GM12878 (cell line): Measurements from ENCODE around the gene SPAG6. TPM values are rescaled to one million over a fixed set of nuclear protein-coding genes. Genes with fewer than 3 reads are reported as not detected.

ENCODE experiments used
- ATAC-seq: fragments of 200-7000 bp; cut with Tn5 transposase; 3 replicates; pipeline ENCODE4 v1.9.1; 2020; ENCODE audit warnings: mild to moderate bottlenecking, moderate library complexity
- BruUV-seq: library from RNA; stranded (reverse); fragments of 400-500 nt; replicated peaks from 2 replicates; lab custom pipeline; 2021; lab: Mats Ljungman, UMichigan
- CTCF ChIA-PET: fragments of 300-600 bp; sonication (Branson Sonifier 250); formaldehyde crosslinking; extraction: SDS; loops from one replicate; lab custom pipeline; 2021; ENCODE audit warnings: inconsistent platforms; lab: Yijun Ruan, JAX
- POLR2A ChIA-PET: fragments of 350-600 bp; formaldehyde crosslinking; extraction: SDS; loops from one replicate; lab custom pipeline; 2021; ENCODE audit warnings: inconsistent platforms; lab: Charles Lee
- RAD21 ChIA-PET: fragments of 300-600 bp; sonication (Branson Sonifier 250); formaldehyde crosslinking; loops from one replicate; lab custom pipeline; 2023; ENCODE audit warnings: antibody characterized with exemption; ENCODE audit not compliant: unreplicated experiment; lab: Charles Lee
- SMC1A ChIA-PET: fragments of 300-600 bp; sonication (Branson Sonifier 250); formaldehyde crosslinking; loops from one replicate; lab custom pipeline; 2023; ENCODE audit not compliant: unreplicated experiment, uncharacterized antibody; lab: Charles Lee
- DNase-seq: peaks from one replicate; pipeline ENCODE4 v3.0.0-alpha.2; 2011; ENCODE audit warnings: low read depth, low spot score
- FAIRE-seq: peaks from 3 replicates; lab custom pipeline; 2011; peaks lifted over from hg19 to GRCh38; lab: Jason Lieb, UNC
- H2AFZ ChIP-seq: 2 replicates; pipeline ENCODE4 v1.6.0; 2011; ENCODE audit warnings: low read depth, low read length, control low read depth; ENCODE audit not compliant: control insufficient read depth
- H3K27ac ChIP-seq: 2 replicates; pipeline ENCODE4 v1.5.1; 2011; ENCODE audit warnings: control low read depth; ENCODE audit not compliant: control insufficient read depth, insufficient read depth
- H3K27me3 ChIP-seq, 2 experiments: replicated peaks in 1 of 2; 2 replicates each; pipeline versions ENCODE4 v1.6.0 to v1.6.1; 2011; ENCODE audit warnings: low read length in 1 of 2; ENCODE audit not compliant: control insufficient read depth in 2 of 2, insufficient read depth in 2 of 2
- H3K36me3 ChIP-seq, 2 experiments: 2 replicates each; pipeline ENCODE4 v1.5.1; 2011; ENCODE audit warnings: low read length in 1 of 2; ENCODE audit not compliant: control insufficient read depth in 2 of 2, insufficient read depth in 2 of 2
- H3K4me1 ChIP-seq: 2 replicates; pipeline ENCODE4 v1.6.1; 2011; ENCODE audit warnings: mild to moderate bottlenecking, low read length, moderate library complexity, mixed read lengths; ENCODE audit not compliant: control insufficient read depth, insufficient read depth
- H3K4me2 ChIP-seq: 2 replicates; pipeline ENCODE4 v1.6.0; 2011; ENCODE audit warnings: control low read depth; ENCODE audit not compliant: control insufficient read depth, insufficient read depth
- H3K4me3 ChIP-seq: fragments of 200-600 bp; sonication (generic); 2 replicates; pipeline ENCODE4 v1.5.1; 2016
- H3K79me2 ChIP-seq: 2 replicates; pipeline ENCODE4 v1.6.0; 2011; ENCODE audit warnings: low read length; ENCODE audit not compliant: control insufficient read depth, insufficient read depth
- H3K9ac ChIP-seq: 2 replicates; pipeline ENCODE4 v1.8.0; 2011; ENCODE audit warnings: low read length, control low read depth, mixed read lengths; ENCODE audit not compliant: control insufficient read depth, insufficient read depth
- H3K9me3 ChIP-seq: replicated peaks from 3 replicates; pipeline ENCODE4 v1.5.1; 2011; ENCODE audit warnings: mild to moderate bottlenecking, low read length; ENCODE audit not compliant: control insufficient read depth, insufficient read depth
- H4K20me1 ChIP-seq: 2 replicates; pipeline ENCODE4 v1.6.0; 2011; ENCODE audit not compliant: control insufficient read depth, insufficient read depth
- ATF7 ChIP-seq: fragments of 450-650 bp; IDR thresholded peaks from 2 replicates; pipeline ENCODE4 v1.6.1; 2016; ENCODE audit warnings: low read depth, mild to moderate bottlenecking
- CREM ChIP-seq: IDR thresholded peaks from 2 replicates; pipeline ENCODE4 v1.6.1; 2014; ENCODE audit warnings: antibody characterized with exemption, low read depth
- MLLT1 ChIP-seq: fragments of 450-650 bp; IDR thresholded peaks from 2 replicates; pipeline ENCODE4 v1.6.1; 2016; ENCODE audit warnings: mild to moderate bottlenecking
- SPI1 ChIP-seq: IDR thresholded peaks from 2 replicates; pipeline ENCODE4 v1.6.1; 2011; ENCODE audit warnings: low read depth, mild to moderate bottlenecking, low read length, moderate library complexity, borderline replicate concordance; ENCODE audit not compliant: insufficient read depth
- TCF7 ChIP-seq: IDR thresholded peaks from 2 replicates; pipeline ENCODE4 v1.6.1; 2014; ENCODE audit warnings: antibody characterized with exemption, borderline replicate concordance
- WGBS: methylation state at CpG from one replicate; pipeline ENCODE4 v1.1.6; 2016; ENCODE audit warnings: low lambda C conversion rate; ENCODE audit not compliant: insufficient replicate concordance, insufficient coverage; ENCODE audit errors: missing lambda C conversion rate; 5-methylcytosine and 5-hydroxymethylcytosine counted together
- in situ Hi-C: fragments of 300-500 bp; cut with MboI; formaldehyde crosslinking; loops from 9 replicates; pipeline ENCODE4 v1.14.3; 2018; ENCODE audit warnings: mixed read lengths
- intact Hi-C: fragments of 100-400 bp; cut with micrococcal nuclease; formaldehyde crosslinking; loops from one replicate; pipeline ENCODE4 v1.14.2; 2022; ENCODE audit not compliant: unreplicated experiment
- polyA plus RNA-seq, 11 experiments: library from polyadenylated mRNA; depleted of rRNA in 4 of 11; unstranded in 6 of 11; stranded (reverse) in 5 of 11; fragments of >200 nt; fragmentation: Nextera tagmentation in 4 of 11; fragmentation: Illumina TruSeq in 1 of 11; extraction: Ambion mirVana in 4 of 11; extraction: Trizol in 1 of 11; gene quantifications; 1 replicate in 1 of 11; 2 replicates in 10 of 11; pipeline versions ENCODE4 v1.2.1 to v1.2.3, GENCODE V29; 2011 to 2016; ENCODE audit warnings: inconsistent platforms in 2 of 11, missing spikeins in 2 of 11, low read depth in 1 of 11
- total RNA-seq, 4 experiments: library from RNA; depleted of rRNA in 3 of 4; stranded (reverse); fragments of >200 nt in 3 of 4; fragmentation: Illumina TruSeq in 1 of 4; extraction: Trizol in 1 of 4; gene quantifications; 2 replicates each; pipeline versions ENCODE4 v1.2.1 to v1.2.3, GENCODE V29; 2013 to 2021

SPAG6 gene
- total and polyA plus RNA-seq, 10 of the 15 experiments (the other 5 are each of a cell fraction or from before 2014, with no cell fraction given): 0.13 to 0.99 (median 0.40) TPM; not detected in 1

GRCh38 chr10:22365233-22365632 is 19.9 kb downstream of the SPAG6 start:
- Histone ChIP-seq H3K9me3 (no peaks in the 10 kb centered on the region), H3K9ac (no peak overlapping the region), H4K20me1 (no peaks in the 10 kb centered on the region), H3K4me3 (no peak overlapping the region), H3K79me2 (no peaks in the 10 kb centered on the region), H3K27me3 (no peaks in the 10 kb centered on the region), H2AFZ (no peak overlapping the region), H3K27ac (no peak overlapping the region), H3K4me1 (peaks cover 19% of the 10 kb centered on the region), H3K36me3 (no peaks in the 10 kb centered on the region), H3K4me2 (no peak overlapping the region)
- RAD21 ChIA-PET: interaction anchor here (1.0 to 1.7 kb wide), 2 partner anchors 24 to 371 kb away, joined by 3 to 4 read pairs; no protein-coding TSS in a partner anchor
- ATAC-seq (peak; percentile 75), FAIRE-seq (no peak), DNase-seq (no peak)
- intact Hi-C loops: no loop called here
- in situ Hi-C loops: no loop called here
- CTCF ChIA-PET: interaction anchor here (1.5 kb wide), 1 partner anchor 14 kb away, joined by 6 read pairs; no protein-coding TSS in a partner anchor
- SMC1A ChIA-PET: interaction anchor here (0.6 to 2.3 kb wide), 3 partner anchors 14 to 209 kb away, joined by 3 to 9 read pairs (median 4); no protein-coding TSS in a partner anchor
- BruUV-seq: no TSS peak
- 100% methylated on average over 1 of the region's 1 CpG for WGBS
- TF ChIP-seq CREM (no peak), SPI1 (peak; percentile 80), ATF7 (peak; percentile 58; the same call in 1 of the 2 replicates), MLLT1 (no peak), TCF7 (no peak)
- POLR2A ChIA-PET: no interaction called here
